Putamen (tissue), 1 donor: ENCODE measurements around the gene CALML5.
"Not testable (repeated sequence)": the region's sequence is repeated elsewhere in the genome, so short reads cannot be mapped to it uniquely, and the experiment has no call there.

ENCODE experiments used
- DNase-seq: peaks from one replicate; pipeline ENCODE4 v3.0.0-alpha.2; 2016; ENCODE audit warnings: low spot score

The CALML5 gene

GRCh38 chr10:5481121-5481520 lies 18.2 kb downstream of the CALML5 start:
- DNase-seq = no peak

- no peak for DNase-seq
These were observed 19.0 kb downstream of the CALML5 start for GRCh38 chr10:5480162-5480941.

GRCh38 chr10:5479481-5480161 lies 19.7 kb downstream of the CALML5 start:
- DNase-seq = no peak

GRCh38 chr10:5478694-5479305 lies 20.6 kb downstream of the CALML5 start:
- DNase-seq = no peak

- no peak for DNase-seq
These were observed 21.2 kb downstream of the CALML5 start for GRCh38 chr10:5477948-5478693.

GRCh38 chr10:5476918-5477525 lies 22.3 kb downstream of the CALML5 start:
- DNase-seq = no peak

- DNase-seq = not testable (repeated sequence)
These were observed 23.2 kb downstream of the CALML5 start for GRCh38 chr10:5475974-5476807.

GRCh38 chr10:5475088-5475487 lies 24.3 kb downstream of the CALML5 start:
- not testable (repeated sequence) for DNase-seq

GRCh38 chr10:5474642-5475041 lies 24.7 kb downstream of the CALML5 start:
- not testable (repeated sequence) for DNase-seq

- DNase-seq = no peak
These were observed 29.2 kb downstream of the CALML5 start for GRCh38 chr10:5470062-5470751.

GRCh38 chr10:5469353-5470061 lies 29.9 kb downstream of the CALML5 start:
- DNase-seq = no peak

GRCh38 chr10:5468262-5469106 lies 30.9 kb downstream of the CALML5 start:
- DNase-seq = no peak

GRCh38 chr10:5467634-5468255 lies 31.6 kb downstream of the CALML5 start:
- no peak for DNase-seq

- DNase-seq = no peak
These were observed 32.2 kb downstream of the CALML5 start for GRCh38 chr10:5467207-5467535.

GRCh38 chr10:5466451-5467206 lies 32.7 kb downstream of the CALML5 start:
- no peak for DNase-seq

- no peak for DNase-seq
These were observed 33.4 kb downstream of the CALML5 start for GRCh38 chr10:5465976-5466450.

- no peak for DNase-seq
These were observed 34.8 kb downstream of the CALML5 start for GRCh38 chr10:5464546-5464945.
